ENCODE data around the gene OPRL1. TPM values are rescaled to one million over a fixed set of nuclear protein-coding genes. Genes with fewer than 3 reads are reported as not detected.

OPRL1 gene
- total and polyA plus RNA-seq, 2 of the 8 experiments (the other 6 are each of a cell fraction or from before 2014, with no cell fraction given), result 0.63 to 0.98 TPM

DNA sequence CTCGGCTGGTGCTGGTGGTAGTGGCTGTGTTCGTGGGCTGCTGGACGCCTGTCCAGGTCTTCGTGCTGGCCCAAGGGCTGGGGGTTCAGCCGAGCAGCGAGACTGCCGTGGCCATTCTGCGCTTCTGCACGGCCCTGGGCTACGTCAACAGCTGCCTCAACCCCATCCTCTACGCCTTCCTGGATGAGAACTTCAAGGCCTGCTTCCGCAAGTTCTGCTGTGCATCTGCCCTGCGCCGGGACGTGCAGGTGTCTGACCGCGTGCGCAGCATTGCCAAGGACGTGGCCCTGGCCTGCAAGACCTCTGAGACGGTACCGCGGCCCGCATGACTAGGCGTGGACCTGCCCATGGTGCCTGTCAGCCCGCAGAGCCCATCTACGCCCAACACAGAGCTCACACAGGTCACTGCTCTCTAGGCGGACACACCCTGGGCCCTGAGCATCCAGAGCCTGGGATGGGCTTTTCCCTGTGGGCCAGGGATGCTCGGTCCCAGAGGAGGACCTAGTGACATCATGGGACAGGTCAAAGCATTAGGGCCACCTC lies 18.7 kb downstream of the OPRL1 start (continued):
- TF ChIP-seq, protein P1, sequence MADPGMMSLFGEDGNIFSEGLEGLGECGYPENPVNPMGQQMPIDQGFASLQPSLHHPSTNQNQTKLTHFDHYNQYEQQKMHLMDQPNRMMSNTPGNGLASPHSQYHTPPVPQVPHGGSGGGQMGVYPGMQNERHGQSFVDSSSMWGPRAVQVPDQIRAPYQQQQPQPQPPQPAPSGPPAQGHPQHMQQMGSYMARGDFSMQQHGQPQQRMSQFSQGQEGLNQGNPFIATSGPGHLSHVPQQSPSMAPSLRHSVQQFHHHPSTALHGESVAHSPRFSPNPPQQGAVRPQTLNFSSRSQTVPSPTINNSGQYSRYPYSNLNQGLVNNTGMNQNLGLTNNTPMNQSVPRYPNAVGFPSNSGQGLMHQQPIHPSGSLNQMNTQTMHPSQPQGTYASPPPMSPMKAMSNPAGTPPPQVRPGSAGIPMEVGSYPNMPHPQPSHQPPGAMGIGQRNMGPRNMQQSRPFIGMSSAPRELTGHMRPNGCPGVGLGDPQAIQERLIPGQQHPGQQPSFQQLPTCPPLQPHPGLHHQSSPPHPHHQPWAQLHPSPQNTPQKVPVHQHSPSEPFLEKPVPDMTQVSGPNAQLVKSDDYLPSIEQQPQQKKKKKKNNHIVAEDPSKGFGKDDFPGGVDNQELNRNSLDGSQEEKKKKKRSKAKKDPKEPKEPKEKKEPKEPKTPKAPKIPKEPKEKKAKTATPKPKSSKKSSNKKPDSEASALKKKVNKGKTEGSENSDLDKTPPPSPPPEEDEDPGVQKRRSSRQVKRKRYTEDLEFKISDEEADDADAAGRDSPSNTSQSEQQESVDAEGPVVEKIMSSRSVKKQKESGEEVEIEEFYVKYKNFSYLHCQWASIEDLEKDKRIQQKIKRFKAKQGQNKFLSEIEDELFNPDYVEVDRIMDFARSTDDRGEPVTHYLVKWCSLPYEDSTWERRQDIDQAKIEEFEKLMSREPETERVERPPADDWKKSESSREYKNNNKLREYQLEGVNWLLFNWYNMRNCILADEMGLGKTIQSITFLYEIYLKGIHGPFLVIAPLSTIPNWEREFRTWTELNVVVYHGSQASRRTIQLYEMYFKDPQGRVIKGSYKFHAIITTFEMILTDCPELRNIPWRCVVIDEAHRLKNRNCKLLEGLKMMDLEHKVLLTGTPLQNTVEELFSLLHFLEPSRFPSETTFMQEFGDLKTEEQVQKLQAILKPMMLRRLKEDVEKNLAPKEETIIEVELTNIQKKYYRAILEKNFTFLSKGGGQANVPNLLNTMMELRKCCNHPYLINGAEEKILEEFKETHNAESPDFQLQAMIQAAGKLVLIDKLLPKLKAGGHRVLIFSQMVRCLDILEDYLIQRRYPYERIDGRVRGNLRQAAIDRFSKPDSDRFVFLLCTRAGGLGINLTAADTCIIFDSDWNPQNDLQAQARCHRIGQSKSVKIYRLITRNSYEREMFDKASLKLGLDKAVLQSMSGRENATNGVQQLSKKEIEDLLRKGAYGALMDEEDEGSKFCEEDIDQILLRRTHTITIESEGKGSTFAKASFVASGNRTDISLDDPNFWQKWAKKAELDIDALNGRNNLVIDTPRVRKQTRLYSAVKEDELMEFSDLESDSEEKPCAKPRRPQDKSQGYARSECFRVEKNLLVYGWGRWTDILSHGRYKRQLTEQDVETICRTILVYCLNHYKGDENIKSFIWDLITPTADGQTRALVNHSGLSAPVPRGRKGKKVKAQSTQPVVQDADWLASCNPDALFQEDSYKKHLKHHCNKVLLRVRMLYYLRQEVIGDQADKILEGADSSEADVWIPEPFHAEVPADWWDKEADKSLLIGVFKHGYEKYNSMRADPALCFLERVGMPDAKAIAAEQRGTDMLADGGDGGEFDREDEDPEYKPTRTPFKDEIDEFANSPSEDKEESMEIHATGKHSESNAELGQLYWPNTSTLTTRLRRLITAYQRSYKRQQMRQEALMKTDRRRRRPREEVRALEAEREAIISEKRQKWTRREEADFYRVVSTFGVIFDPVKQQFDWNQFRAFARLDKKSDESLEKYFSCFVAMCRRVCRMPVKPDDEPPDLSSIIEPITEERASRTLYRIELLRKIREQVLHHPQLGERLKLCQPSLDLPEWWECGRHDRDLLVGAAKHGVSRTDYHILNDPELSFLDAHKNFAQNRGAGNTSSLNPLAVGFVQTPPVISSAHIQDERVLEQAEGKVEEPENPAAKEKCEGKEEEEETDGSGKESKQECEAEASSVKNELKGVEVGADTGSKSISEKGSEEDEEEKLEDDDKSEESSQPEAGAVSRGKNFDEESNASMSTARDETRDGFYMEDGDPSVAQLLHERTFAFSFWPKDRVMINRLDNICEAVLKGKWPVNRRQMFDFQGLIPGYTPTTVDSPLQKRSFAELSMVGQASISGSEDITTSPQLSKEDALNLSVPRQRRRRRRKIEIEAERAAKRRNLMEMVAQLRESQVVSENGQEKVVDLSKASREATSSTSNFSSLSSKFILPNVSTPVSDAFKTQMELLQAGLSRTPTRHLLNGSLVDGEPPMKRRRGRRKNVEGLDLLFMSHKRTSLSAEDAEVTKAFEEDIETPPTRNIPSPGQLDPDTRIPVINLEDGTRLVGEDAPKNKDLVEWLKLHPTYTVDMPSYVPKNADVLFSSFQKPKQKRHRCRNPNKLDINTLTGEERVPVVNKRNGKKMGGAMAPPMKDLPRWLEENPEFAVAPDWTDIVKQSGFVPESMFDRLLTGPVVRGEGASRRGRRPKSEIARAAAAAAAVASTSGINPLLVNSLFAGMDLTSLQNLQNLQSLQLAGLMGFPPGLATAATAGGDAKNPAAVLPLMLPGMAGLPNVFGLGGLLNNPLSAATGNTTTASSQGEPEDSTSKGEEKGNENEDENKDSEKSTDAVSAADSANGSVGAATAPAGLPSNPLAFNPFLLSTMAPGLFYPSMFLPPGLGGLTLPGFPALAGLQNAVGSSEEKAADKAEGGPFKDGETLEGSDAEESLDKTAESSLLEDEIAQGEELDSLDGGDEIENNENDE (IDR thresholded peaks at IDR 0.05; ENCODE audit: insufficient replicate concordance, low read length), result no peak
- TF ChIP-seq, protein P2, sequence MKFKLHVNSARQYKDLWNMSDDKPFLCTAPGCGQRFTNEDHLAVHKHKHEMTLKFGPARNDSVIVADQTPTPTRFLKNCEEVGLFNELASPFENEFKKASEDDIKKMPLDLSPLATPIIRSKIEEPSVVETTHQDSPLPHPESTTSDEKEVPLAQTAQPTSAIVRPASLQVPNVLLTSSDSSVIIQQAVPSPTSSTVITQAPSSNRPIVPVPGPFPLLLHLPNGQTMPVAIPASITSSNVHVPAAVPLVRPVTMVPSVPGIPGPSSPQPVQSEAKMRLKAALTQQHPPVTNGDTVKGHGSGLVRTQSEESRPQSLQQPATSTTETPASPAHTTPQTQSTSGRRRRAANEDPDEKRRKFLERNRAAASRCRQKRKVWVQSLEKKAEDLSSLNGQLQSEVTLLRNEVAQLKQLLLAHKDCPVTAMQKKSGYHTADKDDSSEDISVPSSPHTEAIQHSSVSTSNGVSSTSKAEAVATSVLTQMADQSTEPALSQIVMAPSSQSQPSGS (IDR thresholded peaks at IDR 0.05; ENCODE audit: low read length), result no peak
- no peak for TF ChIP-seq EGR1 (IDR thresholded peaks at IDR 0.05; ENCODE audit: borderline replicate concordance, low read depth, low read length)
